ENCODE results near the gene MTFR1L. TPM values are rescaled to one million over a fixed set of nuclear protein-coding genes. Genes with fewer than 3 reads are reported as not detected.

MTFR1L gene
- total RNA-seq, 1 donor from 2014 or later, result 76.8 TPM

DNA sequence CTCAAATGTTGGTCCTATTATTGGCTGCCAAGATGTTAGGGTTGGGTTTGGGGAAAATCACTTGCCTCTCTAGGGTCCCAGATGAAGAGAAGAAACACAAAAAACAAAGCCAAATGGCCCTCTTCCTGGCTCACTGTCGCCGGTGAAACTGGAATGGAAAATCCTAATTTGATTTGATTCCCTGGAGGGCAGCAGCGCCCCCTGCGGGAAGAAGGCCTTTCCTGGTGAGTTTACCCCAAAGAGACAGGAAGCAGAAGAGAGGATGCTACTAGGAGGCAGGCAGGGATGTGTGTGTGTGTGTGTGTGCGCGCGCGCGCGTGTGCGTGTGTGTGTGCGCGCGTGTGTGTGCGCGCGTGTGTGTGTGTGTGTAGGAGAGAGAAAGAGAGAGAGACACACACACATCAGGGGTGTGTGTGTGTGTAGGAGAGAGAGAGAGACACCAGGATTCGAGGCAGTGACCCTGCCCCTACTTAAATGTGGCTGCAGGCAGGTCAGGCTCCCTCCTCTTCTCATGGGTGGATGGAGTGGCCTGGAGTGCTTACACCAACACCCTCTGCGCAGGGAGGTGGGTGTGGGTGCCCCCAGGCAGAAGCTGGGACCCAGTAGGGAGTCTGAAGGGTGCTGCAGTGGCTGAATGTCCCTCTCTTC lies 22.8 kb upstream of the MTFR1L start:
- Mint-ChIP-seq H3K9me3 (ENCODE audit: unreplicated experiment) (no peaks in the 10 kb centered on the region), H3K4me1 (ENCODE audit: unreplicated experiment) (peaks cover 45% of the 10 kb centered on the region), H3K27me3 (ENCODE audit: unreplicated experiment) (no peaks in the 10 kb centered on the region), H3K36me3 (ENCODE audit: unreplicated experiment) (no peaks in the 10 kb centered on the region), H3K27ac (ENCODE audit: unreplicated experiment) (peak overlapping the region; percentile 5), H3K4me3 (ENCODE audit: unreplicated experiment) (no peak overlapping the region)
- TF ChIP-seq, protein P1, sequence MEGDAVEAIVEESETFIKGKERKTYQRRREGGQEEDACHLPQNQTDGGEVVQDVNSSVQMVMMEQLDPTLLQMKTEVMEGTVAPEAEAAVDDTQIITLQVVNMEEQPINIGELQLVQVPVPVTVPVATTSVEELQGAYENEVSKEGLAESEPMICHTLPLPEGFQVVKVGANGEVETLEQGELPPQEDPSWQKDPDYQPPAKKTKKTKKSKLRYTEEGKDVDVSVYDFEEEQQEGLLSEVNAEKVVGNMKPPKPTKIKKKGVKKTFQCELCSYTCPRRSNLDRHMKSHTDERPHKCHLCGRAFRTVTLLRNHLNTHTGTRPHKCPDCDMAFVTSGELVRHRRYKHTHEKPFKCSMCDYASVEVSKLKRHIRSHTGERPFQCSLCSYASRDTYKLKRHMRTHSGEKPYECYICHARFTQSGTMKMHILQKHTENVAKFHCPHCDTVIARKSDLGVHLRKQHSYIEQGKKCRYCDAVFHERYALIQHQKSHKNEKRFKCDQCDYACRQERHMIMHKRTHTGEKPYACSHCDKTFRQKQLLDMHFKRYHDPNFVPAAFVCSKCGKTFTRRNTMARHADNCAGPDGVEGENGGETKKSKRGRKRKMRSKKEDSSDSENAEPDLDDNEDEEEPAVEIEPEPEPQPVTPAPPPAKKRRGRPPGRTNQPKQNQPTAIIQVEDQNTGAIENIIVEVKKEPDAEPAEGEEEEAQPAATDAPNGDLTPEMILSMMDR (IDR thresholded peaks at IDR 0.05), result peak; percentile 81
- peak; percentile 93 for DNase-seq (ENCODE audit: extremely low spot score, unreplicated experiment)

GRCh38 chr1:25797939-25798338 lies 21.8 kb upstream of the MTFR1L start:
- H3K36me3 Mint-ChIP-seq (ENCODE audit: unreplicated experiment), result no peaks in the 10 kb centered on the region
- TF ChIP-seq, protein P1 (IDR thresholded peaks at IDR 0.05), result peak; percentile 47
- no peak overlapping the region for H3K27ac Mint-ChIP-seq (ENCODE audit: unreplicated experiment)
- no peaks in the 10 kb centered on the region for H3K9me3 Mint-ChIP-seq (ENCODE audit: unreplicated experiment)
- DNase-seq (ENCODE audit: extremely low spot score, unreplicated experiment), result no peak
- H3K4me3 Mint-ChIP-seq (ENCODE audit: unreplicated experiment), result no peak overlapping the region
- no peaks in the 10 kb centered on the region for H3K27me3 Mint-ChIP-seq (ENCODE audit: unreplicated experiment)
- H3K4me1 Mint-ChIP-seq (ENCODE audit: unreplicated experiment), result peaks cover 53% of the 10 kb centered on the region

DNA sequence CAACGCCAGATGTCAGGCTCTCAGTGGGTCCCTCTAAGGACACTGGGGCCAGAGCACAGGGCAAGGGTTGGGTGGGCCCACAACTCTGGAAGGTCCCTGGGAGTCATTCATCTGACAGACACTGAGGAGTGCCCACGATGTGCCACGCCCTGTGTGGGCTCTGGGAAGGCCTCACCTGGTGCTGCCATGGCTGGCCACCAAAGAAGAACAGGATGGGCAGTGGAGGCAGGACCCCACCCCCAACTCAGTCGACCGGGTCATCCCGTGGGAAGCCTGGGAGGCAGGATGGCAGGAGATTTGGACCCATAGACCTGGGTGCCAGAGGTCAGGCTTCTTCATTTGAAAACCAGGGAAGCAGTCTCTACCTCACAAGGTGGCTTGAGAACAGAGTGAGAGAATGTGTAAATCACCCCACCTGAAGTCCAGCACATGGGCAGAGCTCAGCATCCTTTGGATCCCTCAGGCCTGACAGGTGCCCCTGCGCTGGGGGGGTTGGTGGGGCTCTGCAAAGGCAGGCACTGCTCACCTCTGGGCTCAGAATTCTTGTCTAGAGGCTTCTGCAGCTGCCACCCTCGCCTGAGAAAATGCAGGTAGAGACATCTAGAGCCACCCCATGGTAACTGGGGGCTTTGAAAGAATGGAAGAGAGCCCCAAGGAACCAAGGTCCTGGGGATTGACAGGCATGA lies 20.9 kb upstream of the MTFR1L start:
- H3K27me3 Mint-ChIP-seq (ENCODE audit: unreplicated experiment), result no peaks in the 10 kb centered on the region
- no peak for DNase-seq (ENCODE audit: extremely low spot score, unreplicated experiment)

GRCh38 chr1:25799352-25799934 lies 20.3 kb upstream of the MTFR1L start:
- Mint-ChIP-seq H3K4me3 (ENCODE audit: unreplicated experiment) (peak overlapping the region; percentile 68), H3K4me1 (ENCODE audit: unreplicated experiment) (peaks cover 60% of the 10 kb centered on the region), H3K27me3 (ENCODE audit: unreplicated experiment) (no peaks in the 10 kb centered on the region), H3K9me3 (ENCODE audit: unreplicated experiment) (no peaks in the 10 kb centered on the region), H3K27ac (ENCODE audit: unreplicated experiment) (peak overlapping the region; percentile 70), H3K36me3 (ENCODE audit: unreplicated experiment) (no peaks in the 10 kb centered on the region)
- DNase-seq (ENCODE audit: extremely low spot score, unreplicated experiment), result no peak
- TF ChIP-seq, protein P1 (IDR thresholded peaks at IDR 0.05), result no peak

More for the DNA sequence above, 20.9 kb upstream of the MTFR1L start:
- peaks cover 55% of the 10 kb centered on the region for H3K4me1 Mint-ChIP-seq (ENCODE audit: unreplicated experiment)
- H3K9me3 Mint-ChIP-seq (ENCODE audit: unreplicated experiment), result no peaks in the 10 kb centered on the region
- peak overlapping the region; percentile 50 for H3K27ac Mint-ChIP-seq (ENCODE audit: unreplicated experiment)
- peak overlapping the region; percentile 14 for H3K4me3 Mint-ChIP-seq (ENCODE audit: unreplicated experiment)
- H3K36me3 Mint-ChIP-seq (ENCODE audit: unreplicated experiment), result no peaks in the 10 kb centered on the region
- TF ChIP-seq, protein P1 (IDR thresholded peaks at IDR 0.05), result no peak

All from osteocyte (in vitro differentiated cells).